WTC11 (cell line): ENCODE data around the gene TPT1.

ENCODE experiments used
- AFF4 ChIP-seq: sonication (generic); formaldehyde crosslinking; IDR thresholded peaks from 2 replicates; pipeline ENCODE4 v1.8.1; 2023; ENCODE audit warnings: mild to moderate bottlenecking, missing genetic modification reagents, borderline replicate concordance
- ATF2 ChIP-seq: sonication (generic); formaldehyde crosslinking; IDR thresholded peaks from 2 replicates; pipeline ENCODE4 v1.8.1; 2022; ENCODE audit warnings: low read depth, missing genetic modification reagents, borderline replicate concordance
- MXD4 ChIP-seq: fragments of 250-450 bp; sonication (Bioruptor Pico); IDR thresholded peaks from 2 replicates; pipeline ENCODE4 v1.8.0; 2021; ENCODE audit warnings: mild to moderate bottlenecking, moderate library complexity, borderline replicate concordance
- NR3C1 ChIP-seq: sonication (generic); formaldehyde crosslinking; conservative IDR thresholded peaks from 2 replicates; pipeline ENCODE4 v1.8.1; 2023; ENCODE audit warnings: low read depth, mild to moderate bottlenecking, missing genetic modification reagents
- SMAD3 ChIP-seq: sonication (generic); formaldehyde crosslinking; IDR thresholded peaks from 2 replicates; pipeline ENCODE4 v1.8.0; 2022; ENCODE audit warnings: missing genetic modification reagents, mild to moderate bottlenecking, borderline replicate concordance
- SMAD4 ChIP-seq: sonication (generic); formaldehyde crosslinking; IDR thresholded peaks from 2 replicates; pipeline ENCODE4 v1.8.0; 2022; ENCODE audit warnings: mild to moderate bottlenecking, missing genetic modification reagents
- USF1 ChIP-seq: sonication (generic); formaldehyde crosslinking; IDR thresholded peaks from 2 replicates; pipeline ENCODE4 v1.8.0; 2022; ENCODE audit warnings: mild to moderate bottlenecking, missing genetic modification reagents
- ZNF121 ChIP-seq: sonication (generic); formaldehyde crosslinking; IDR thresholded peaks from 2 replicates; pipeline ENCODE4 v1.8.0; 2023; ENCODE audit warnings: missing genetic modification reagents
- ZNF219 ChIP-seq: sonication (generic); formaldehyde crosslinking; IDR thresholded peaks from 2 replicates; pipeline ENCODE4 v1.8.0; 2023; ENCODE audit warnings: missing genetic modification reagents, mild to moderate bottlenecking, borderline replicate concordance
- TF ChIP-seq, protein P1 (sequence below): fragments of 200-600 bp; IDR thresholded peaks from 2 replicates; pipeline ENCODE4 v1.8.0; 2022; ENCODE audit warnings: antibody characterized with exemption
- TF ChIP-seq, protein P2 (sequence below): sonication (generic); formaldehyde crosslinking; IDR thresholded peaks from 2 replicates; pipeline ENCODE4 v1.8.0; 2022; ENCODE audit warnings: mild to moderate bottlenecking, missing genetic modification reagents
- TF ChIP-seq, protein P3 (sequence below): sonication (generic); formaldehyde crosslinking; IDR thresholded peaks from 2 replicates; pipeline ENCODE4 v1.8.1; 2022; ENCODE audit warnings: low read depth, mild to moderate bottlenecking, moderate library complexity, missing genetic modification reagents, borderline replicate concordance

GRCh38 chr13:45385320-45385719 lies 44.3 kb upstream of the TPT1 start:
- TF ChIP-seq, protein P1, sequence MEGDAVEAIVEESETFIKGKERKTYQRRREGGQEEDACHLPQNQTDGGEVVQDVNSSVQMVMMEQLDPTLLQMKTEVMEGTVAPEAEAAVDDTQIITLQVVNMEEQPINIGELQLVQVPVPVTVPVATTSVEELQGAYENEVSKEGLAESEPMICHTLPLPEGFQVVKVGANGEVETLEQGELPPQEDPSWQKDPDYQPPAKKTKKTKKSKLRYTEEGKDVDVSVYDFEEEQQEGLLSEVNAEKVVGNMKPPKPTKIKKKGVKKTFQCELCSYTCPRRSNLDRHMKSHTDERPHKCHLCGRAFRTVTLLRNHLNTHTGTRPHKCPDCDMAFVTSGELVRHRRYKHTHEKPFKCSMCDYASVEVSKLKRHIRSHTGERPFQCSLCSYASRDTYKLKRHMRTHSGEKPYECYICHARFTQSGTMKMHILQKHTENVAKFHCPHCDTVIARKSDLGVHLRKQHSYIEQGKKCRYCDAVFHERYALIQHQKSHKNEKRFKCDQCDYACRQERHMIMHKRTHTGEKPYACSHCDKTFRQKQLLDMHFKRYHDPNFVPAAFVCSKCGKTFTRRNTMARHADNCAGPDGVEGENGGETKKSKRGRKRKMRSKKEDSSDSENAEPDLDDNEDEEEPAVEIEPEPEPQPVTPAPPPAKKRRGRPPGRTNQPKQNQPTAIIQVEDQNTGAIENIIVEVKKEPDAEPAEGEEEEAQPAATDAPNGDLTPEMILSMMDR = no peak
- TF ChIP-seq MXD4 (CRISPR knock-in tag) (no peak), SMAD3 (CRISPR knock-in tag) (no peak), SMAD4 (CRISPR knock-in tag) (no peak), ZNF219 (CRISPR knock-in tag) (no peak), USF1 (CRISPR knock-in tag) (no peak), AFF4 (CRISPR knock-in tag) (no peak), NR3C1 (CRISPR knock-in tag) (no peak), ATF2 (CRISPR knock-in tag) (no peak), ZNF121 (no peak)
- TF ChIP-seq, protein P2, sequence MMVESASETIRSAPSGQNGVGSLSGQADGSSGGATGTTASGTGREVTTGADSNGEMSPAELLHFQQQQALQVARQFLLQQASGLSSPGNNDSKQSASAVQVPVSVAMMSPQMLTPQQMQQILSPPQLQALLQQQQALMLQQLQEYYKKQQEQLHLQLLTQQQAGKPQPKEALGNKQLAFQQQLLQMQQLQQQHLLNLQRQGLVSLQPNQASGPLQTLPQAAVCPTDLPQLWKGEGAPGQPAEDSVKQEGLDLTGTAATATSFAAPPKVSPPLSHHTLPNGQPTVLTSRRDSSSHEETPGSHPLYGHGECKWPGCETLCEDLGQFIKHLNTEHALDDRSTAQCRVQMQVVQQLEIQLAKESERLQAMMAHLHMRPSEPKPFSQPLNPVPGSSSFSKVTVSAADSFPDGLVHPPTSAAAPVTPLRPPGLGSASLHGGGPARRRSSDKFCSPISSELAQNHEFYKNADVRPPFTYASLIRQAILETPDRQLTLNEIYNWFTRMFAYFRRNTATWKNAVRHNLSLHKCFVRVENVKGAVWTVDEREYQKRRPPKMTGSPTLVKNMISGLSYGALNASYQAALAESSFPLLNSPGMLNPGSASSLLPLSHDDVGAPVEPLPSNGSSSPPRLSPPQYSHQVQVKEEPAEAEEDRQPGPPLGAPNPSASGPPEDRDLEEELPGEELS (CRISPR knock-in tag) = no peak
- TF ChIP-seq, protein P3, sequence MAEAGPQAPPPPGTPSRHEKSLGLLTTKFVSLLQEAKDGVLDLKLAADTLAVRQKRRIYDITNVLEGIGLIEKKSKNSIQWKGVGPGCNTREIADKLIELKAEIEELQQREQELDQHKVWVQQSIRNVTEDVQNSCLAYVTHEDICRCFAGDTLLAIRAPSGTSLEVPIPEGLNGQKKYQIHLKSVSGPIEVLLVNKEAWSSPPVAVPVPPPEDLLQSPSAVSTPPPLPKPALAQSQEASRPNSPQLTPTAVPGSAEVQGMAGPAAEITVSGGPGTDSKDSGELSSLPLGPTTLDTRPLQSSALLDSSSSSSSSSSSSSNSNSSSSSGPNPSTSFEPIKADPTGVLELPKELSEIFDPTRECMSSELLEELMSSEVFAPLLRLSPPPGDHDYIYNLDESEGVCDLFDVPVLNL (CRISPR knock-in tag) = no peak
